ENCODE measurements around the gene ZNF367. TPM values are rescaled to one million over a fixed set of nuclear protein-coding genes. Genes with fewer than 3 reads are reported as not detected.
A peak's percentile ranks its signal among the peaks of the same experiment; 100 is the strongest.

The ZNF367 gene
- total and polyA plus RNA-seq, 9 of the 15 experiments (the other 6 are each of a cell fraction or from before 2014, with no cell fraction given): 2.7 to 14.4 (median 10.0) TPM

DNA sequence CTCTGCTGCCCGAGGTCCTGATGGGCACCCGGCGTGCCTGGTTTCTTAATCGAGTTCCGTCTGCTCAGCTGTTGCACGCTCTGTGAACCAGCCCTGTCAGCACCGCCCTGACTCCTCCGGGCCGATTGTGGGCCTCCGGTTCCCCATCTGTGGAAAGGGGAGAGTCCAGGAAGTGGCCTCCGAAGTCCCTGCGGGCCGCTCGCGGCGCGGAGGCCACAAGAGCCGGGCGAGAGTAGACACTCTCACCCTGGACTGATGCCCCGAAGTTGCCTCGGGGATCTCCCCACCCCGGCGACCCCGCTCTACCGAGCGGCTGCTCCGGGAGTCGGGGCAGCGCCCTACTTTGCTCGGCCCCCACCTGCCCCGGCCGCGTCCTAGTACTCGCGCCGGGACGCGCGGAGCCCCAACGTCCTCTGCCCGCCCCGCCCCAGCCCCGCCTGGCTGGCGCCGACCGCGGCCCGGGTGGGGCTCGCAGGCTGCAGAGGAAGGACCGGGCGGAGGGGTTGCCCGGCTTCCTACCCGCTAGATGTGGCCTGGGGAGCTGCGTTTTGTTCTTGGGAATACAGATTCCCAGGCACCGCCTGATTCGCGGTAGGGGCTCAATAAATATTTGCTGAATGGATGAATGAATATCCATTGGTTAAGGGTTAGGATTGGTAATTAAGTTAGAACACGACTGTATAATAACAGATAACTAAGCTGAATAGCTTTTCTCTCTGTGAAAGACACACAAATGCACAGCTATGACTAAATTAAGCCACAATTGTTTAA is 935 bp upstream of the ZNF367 start (continued):
- TF ChIP-seq, protein P1, sequence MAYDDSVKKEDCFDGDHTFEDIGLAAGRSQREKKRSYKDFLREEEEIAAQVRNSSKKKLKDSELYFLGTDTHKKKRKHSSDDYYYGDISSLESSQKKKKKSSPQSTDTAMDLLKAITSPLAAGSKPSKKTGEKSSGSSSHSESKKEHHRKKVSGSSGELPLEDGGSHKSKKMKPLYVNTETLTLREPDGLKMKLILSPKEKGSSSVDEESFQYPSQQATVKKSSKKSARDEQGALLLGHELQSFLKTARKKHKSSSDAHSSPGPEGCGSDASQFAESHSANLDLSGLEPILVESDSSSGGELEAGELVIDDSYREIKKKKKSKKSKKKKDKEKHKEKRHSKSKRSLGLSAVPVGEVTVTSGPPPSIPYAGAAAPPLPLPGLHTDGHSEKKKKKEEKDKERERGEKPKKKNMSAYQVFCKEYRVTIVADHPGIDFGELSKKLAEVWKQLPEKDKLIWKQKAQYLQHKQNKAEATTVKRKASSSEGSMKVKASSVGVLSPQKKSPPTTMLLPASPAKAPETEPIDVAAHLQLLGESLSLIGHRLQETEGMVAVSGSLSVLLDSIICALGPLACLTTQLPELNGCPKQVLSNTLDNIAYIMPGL (CRISPR knock-in tag; IDR thresholded peaks at IDR 0.05): no peak
- no peak for TF ChIP-seq ZBED1 (IDR thresholded peaks at IDR 0.05)
- TF ChIP-seq ZNF551 (CRISPR knock-in tag; IDR thresholded peaks at IDR 0.05): no peak
- no peak for TF ChIP-seq MED1 (CRISPR knock-in tag; IDR thresholded peaks at IDR 0.05; ENCODE audit: borderline replicate concordance)
- TF ChIP-seq FOS (IDR thresholded peaks at IDR 0.05; ENCODE audit: extremely low read depth, insufficient read length): no peak
- TF ChIP-seq BRD9 (IDR thresholded peaks at IDR 0.05; ENCODE audit: low read depth, partially characterized antibody): peak; percentile 34
- TF ChIP-seq CAMTA2 (CRISPR knock-in tag; conservative IDR thresholded peaks at IDR 0.05): no peak
- TF ChIP-seq ZNF277 (CRISPR knock-in tag; IDR thresholded peaks at IDR 0.05; ENCODE audit: borderline replicate concordance): no peak
- no peak for TF ChIP-seq TRIM28 (IDR thresholded peaks at IDR 0.05)
- TF ChIP-seq E2F5 (CRISPR knock-in tag; IDR thresholded peaks at IDR 0.05): no peak
- TF ChIP-seq ZNF583 (CRISPR knock-in tag; IDR thresholded peaks at IDR 0.05): no peak
- no peak for TF ChIP-seq CHD2 (IDR thresholded peaks at IDR 0.05; ENCODE audit: low read depth, low read length)
- TF ChIP-seq, protein P2, sequence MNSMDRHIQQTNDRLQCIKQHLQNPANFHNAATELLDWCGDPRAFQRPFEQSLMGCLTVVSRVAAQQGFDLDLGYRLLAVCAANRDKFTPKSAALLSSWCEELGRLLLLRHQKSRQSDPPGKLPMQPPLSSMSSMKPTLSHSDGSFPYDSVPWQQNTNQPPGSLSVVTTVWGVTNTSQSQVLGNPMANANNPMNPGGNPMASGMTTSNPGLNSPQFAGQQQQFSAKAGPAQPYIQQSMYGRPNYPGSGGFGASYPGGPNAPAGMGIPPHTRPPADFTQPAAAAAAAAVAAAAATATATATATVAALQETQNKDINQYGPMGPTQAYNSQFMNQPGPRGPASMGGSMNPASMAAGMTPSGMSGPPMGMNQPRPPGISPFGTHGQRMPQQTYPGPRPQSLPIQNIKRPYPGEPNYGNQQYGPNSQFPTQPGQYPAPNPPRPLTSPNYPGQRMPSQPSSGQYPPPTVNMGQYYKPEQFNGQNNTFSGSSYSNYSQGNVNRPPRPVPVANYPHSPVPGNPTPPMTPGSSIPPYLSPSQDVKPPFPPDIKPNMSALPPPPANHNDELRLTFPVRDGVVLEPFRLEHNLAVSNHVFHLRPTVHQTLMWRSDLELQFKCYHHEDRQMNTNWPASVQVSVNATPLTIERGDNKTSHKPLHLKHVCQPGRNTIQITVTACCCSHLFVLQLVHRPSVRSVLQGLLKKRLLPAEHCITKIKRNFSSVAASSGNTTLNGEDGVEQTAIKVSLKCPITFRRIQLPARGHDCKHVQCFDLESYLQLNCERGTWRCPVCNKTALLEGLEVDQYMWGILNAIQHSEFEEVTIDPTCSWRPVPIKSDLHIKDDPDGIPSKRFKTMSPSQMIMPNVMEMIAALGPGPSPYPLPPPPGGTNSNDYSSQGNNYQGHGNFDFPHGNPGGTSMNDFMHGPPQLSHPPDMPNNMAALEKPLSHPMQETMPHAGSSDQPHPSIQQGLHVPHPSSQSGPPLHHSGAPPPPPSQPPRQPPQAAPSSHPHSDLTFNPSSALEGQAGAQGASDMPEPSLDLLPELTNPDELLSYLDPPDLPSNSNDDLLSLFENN (IDR thresholded peaks at IDR 0.05; ENCODE audit: low read depth in 2 of 2, low read length in 2 of 2): no peak
- no peak for TF ChIP-seq HMG20B (CRISPR knock-in tag; IDR thresholded peaks at IDR 0.05)
- peak; percentile 58 for TF ChIP-seq CHD4 (IDR thresholded peaks at IDR 0.05; ENCODE audit: insufficient read depth, insufficient replicate concordance, low read depth, low read length, poor library complexity, severe bottlenecking)
- TF ChIP-seq NR1H2 (CRISPR knock-in tag; IDR thresholded peaks at IDR 0.05): no peak
- TF ChIP-seq NFIC (IDR thresholded peaks at IDR 0.05): 0 out of 2 replicates have a peak, but pooled peaks have one; percentile 15
- TF ChIP-seq HDGF (IDR thresholded peaks at IDR 0.05): no peak
- TF ChIP-seq ATF1 (CRISPR knock-in tag; IDR thresholded peaks at IDR 0.05): no peak
- TF ChIP-seq ATF1 (tag; IDR thresholded peaks at IDR 0.05): peak; percentile 38; the same call in 1 of the 2 replicates
- no peak; the same call in 1 of the 2 replicates for TF ChIP-seq KLF16 (IDR thresholded peaks at IDR 0.05)
- no peak for TF ChIP-seq RBM17 (IDR thresholded peaks at IDR 0.05; ENCODE audit: borderline replicate concordance, low read depth, low read length)
- TF ChIP-seq ELF4 (CRISPR knock-in tag; IDR thresholded peaks at IDR 0.05): no peak; the same call in 1 of the 2 replicates

All from K562 (cell line).